Measurements from ENCODE around the gene LCNL1.

GRCh38 chr9:137023583-137023991, 40.8 kb downstream of the LCNL1 start:
- TF ChIP-seq, protein P1, sequence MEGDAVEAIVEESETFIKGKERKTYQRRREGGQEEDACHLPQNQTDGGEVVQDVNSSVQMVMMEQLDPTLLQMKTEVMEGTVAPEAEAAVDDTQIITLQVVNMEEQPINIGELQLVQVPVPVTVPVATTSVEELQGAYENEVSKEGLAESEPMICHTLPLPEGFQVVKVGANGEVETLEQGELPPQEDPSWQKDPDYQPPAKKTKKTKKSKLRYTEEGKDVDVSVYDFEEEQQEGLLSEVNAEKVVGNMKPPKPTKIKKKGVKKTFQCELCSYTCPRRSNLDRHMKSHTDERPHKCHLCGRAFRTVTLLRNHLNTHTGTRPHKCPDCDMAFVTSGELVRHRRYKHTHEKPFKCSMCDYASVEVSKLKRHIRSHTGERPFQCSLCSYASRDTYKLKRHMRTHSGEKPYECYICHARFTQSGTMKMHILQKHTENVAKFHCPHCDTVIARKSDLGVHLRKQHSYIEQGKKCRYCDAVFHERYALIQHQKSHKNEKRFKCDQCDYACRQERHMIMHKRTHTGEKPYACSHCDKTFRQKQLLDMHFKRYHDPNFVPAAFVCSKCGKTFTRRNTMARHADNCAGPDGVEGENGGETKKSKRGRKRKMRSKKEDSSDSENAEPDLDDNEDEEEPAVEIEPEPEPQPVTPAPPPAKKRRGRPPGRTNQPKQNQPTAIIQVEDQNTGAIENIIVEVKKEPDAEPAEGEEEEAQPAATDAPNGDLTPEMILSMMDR (conservative IDR thresholded peaks at IDR 0.05) = no peak
- no peak for TF ChIP-seq EZH2 (IDR thresholded peaks at IDR 0.05; ENCODE audit: low read depth)
